ENCODE data around the gene ARID1B.

DNA sequence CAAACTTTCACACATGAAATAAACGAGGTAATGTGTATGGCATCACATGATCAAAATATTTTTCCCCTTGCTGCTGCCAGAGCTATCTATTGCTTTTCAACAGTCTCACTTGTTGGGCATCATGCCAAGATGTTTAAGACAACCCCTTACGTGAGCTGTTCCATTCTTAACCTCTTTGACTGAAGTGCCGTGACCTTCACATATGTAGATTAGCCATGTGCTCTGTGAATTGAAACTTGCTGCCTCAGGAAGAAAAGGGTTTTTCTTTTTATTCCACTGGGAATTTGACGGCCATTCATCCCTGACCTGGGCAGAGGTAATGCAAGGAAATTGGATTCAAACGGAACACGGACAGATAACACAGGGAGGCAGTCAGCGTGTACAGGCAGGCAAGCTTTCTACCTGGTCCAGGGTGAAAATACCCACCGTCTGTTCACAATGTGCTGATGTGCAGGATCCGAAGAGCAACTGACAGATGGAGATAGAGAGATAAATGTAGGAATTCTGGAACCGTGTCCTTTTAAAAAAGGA, 14.2 kb downstream of the ARID1B start:
- TF ChIP-seq CTCF (IDR thresholded peaks at IDR 0.05): no peak
- TF ChIP-seq EZH2 (IDR thresholded peaks at IDR 0.05; ENCODE audit: borderline replicate concordance, insufficient read depth, low read depth, low read length, poor library complexity, severe bottlenecking): no peak
